Measurements from ENCODE around the gene STX5.

GRCh38 chr11:62846177-62846576, 14.3 kb upstream of the STX5 start:
- TF ChIP-seq EZH2 (IDR thresholded peaks at IDR 0.05) = no peak
- TF ChIP-seq FOXP2 (optimal IDR thresholded peaks at IDR 0.05; ENCODE audit: control extremely low read depth, extremely low read length, insufficient read depth) = no peak
- no peak for TF ChIP-seq POLR2AphosphoS5 (IDR thresholded peaks at IDR 0.05; ENCODE audit: borderline replicate concordance, low read depth, low read length)
